Trophoblast cell (in vitro differentiated cells and primary cell): ENCODE measurements around the gene SPATA25. TPM values are rescaled to one million over a fixed set of nuclear protein-coding genes. Genes with fewer than 3 reads are reported as not detected.
A peak's percentile ranks its signal among the peaks of the same experiment; 100 is the strongest.

ENCODE experiments used
- DNase-seq, 2 donors: peaks; one replicate each; pipeline ENCODE4 v3.0.0-alpha.2; 2016
- H2AFZ ChIP-seq: 2 replicates; pipeline ENCODE4 v1.6.1; 2013; ENCODE audit warnings: low read length, moderate library complexity, mild to moderate bottlenecking; ENCODE audit not compliant: insufficient read depth, poor library complexity
- H2AK5ac ChIP-seq: 2 replicates; pipeline ENCODE4 v1.6.1; 2013; ENCODE audit warnings: mild to moderate bottlenecking, low read length
- H2BK120ac ChIP-seq: 2 replicates; pipeline ENCODE4 v1.6.1; 2013; ENCODE audit warnings: low read length, mild to moderate bottlenecking, moderate library complexity; ENCODE audit not compliant: insufficient read depth, poor library complexity
- H2BK12ac ChIP-seq: 2 replicates; pipeline ENCODE4 v1.6.1; 2013; ENCODE audit warnings: mild to moderate bottlenecking, low read length, moderate library complexity
- H2BK5ac ChIP-seq: 2 replicates; pipeline ENCODE4 v1.6.1; 2013; ENCODE audit warnings: low read length, low read depth, moderate library complexity, mild to moderate bottlenecking; ENCODE audit not compliant: poor library complexity
- H3K14ac ChIP-seq: 2 replicates; pipeline ENCODE4 v1.6.1; 2013; ENCODE audit warnings: mild to moderate bottlenecking, low read length
- H3K18ac ChIP-seq: 2 replicates; pipeline ENCODE4 v1.6.1; 2013; ENCODE audit warnings: mild to moderate bottlenecking, low read length
- H3K23ac ChIP-seq: 2 replicates; pipeline ENCODE4 v1.6.1; 2013; ENCODE audit warnings: low read length
- H3K27ac ChIP-seq: 2 replicates; pipeline ENCODE4 v1.5.1; 2013; ENCODE audit warnings: low read depth, mild to moderate bottlenecking, inconsistent platforms, low read length, moderate library complexity
- H3K27me3 ChIP-seq: 2 replicates; pipeline ENCODE4 v1.6.1; 2013; ENCODE audit warnings: inconsistent platforms, mild to moderate bottlenecking, low read length, moderate library complexity; ENCODE audit not compliant: insufficient read depth
- H3K36me3 ChIP-seq, 2 experiments: 1 replicate in 1 of 2; 2 replicates in 1 of 2; pipeline ENCODE4 v1.6.1; 2013; ENCODE audit warnings: low read length in 2 of 2, mild to moderate bottlenecking in 2 of 2, moderate library complexity in 1 of 2; ENCODE audit not compliant: insufficient read depth in 2 of 2, control insufficient read depth in 1 of 2
- H3K4ac ChIP-seq: 2 replicates; pipeline ENCODE4 v1.6.1; 2013; ENCODE audit warnings: low read depth, mild to moderate bottlenecking, low read length, moderate library complexity
- H3K4me1 ChIP-seq, 2 experiments: 1 replicate in 1 of 2; 2 replicates in 1 of 2; pipeline ENCODE4 v1.6.1; 2013; ENCODE audit warnings: low read length in 2 of 2, mild to moderate bottlenecking in 2 of 2, moderate library complexity in 1 of 2; ENCODE audit not compliant: insufficient read depth in 2 of 2, control insufficient read depth in 1 of 2
- H3K4me2 ChIP-seq: 2 replicates; pipeline ENCODE4 v1.6.1; 2013; ENCODE audit warnings: inconsistent platforms, mild to moderate bottlenecking, low read length, moderate library complexity
- H3K4me3 ChIP-seq: 2 replicates; pipeline ENCODE4 v1.5.1; 2013; ENCODE audit warnings: mild to moderate bottlenecking, low read depth, low read length, inconsistent platforms
- H3K79me1 ChIP-seq: one replicate; pipeline ENCODE4 v1.6.1; 2013; ENCODE audit warnings: low read length
- H3K79me2 ChIP-seq: 2 replicates; pipeline ENCODE4 v1.6.1; 2013; ENCODE audit warnings: low read length, mild to moderate bottlenecking; ENCODE audit not compliant: control insufficient read depth, insufficient read depth, poor library complexity
- H3K9ac ChIP-seq: 2 replicates; pipeline ENCODE4 v1.6.1; 2013; ENCODE audit warnings: mild to moderate bottlenecking, low read length
- H3K9me3 ChIP-seq: 2 replicates; pipeline ENCODE4 v1.6.1; 2013; ENCODE audit warnings: low read depth, mild to moderate bottlenecking, control low read depth, inconsistent platforms, low read length; ENCODE audit not compliant: insufficient read depth
- H4K12ac ChIP-seq: 2 replicates; pipeline ENCODE4 v1.6.1; 2013; ENCODE audit warnings: low read depth, mild to moderate bottlenecking, low read length, moderate library complexity
- H4K8ac ChIP-seq: 2 replicates; pipeline ENCODE4 v1.6.1; 2013; ENCODE audit warnings: low read depth, mild to moderate bottlenecking, low read length, moderate library complexity
- H4K91ac ChIP-seq: one replicate; pipeline ENCODE4 v1.6.1; 2013; ENCODE audit warnings: low read depth, mild to moderate bottlenecking, low read length, moderate library complexity
- WGBS: extraction: QIAGEN DNeasy Blood & Tissue Kit; methylation state at CpG from one replicate; pipeline ENCODE4 v1.1.7; 2013; ENCODE audit warnings: missing lambda C conversion rate; ENCODE audit not compliant: insufficient read length, insufficient coverage; ENCODE audit errors: extremely low coverage; 5-methylcytosine and 5-hydroxymethylcytosine counted together
- polyA plus RNA-seq: library from polyadenylated mRNA; stranded (reverse); fragments of 200-250 nt; gene quantifications from 2 replicates; pipeline ENCODE4 v1.2.3, GENCODE V29; 2013

SPATA25 gene
- 0.11 and 0.17 TPM in 2 replicates for polyA plus RNA-seq

- Histone ChIP-seq H3K27me3 (no peaks in the 10 kb centered on the region), H4K91ac (no peak within 1 kb of the TSS), H2AK5ac (no peak within 1 kb of the TSS), H3K9me3 (no peaks in the 10 kb centered on the region), H3K23ac (no peak within 1 kb of the TSS), H3K36me3 (peaks cover 16 to 18% of the 10 kb centered on the region in 2 experiments), H3K14ac (no peak within 1 kb of the TSS), H3K9ac (no peak within 1 kb of the TSS), H2AFZ (no peak within 1 kb of the TSS), H3K4me3 (no peak within 1 kb of the TSS), H4K12ac (no peak within 1 kb of the TSS), H2BK12ac (no peak within 1 kb of the TSS), H3K79me2 (peaks cover 4% of the 10 kb centered on the region), H3K4me1 (peaks cover 9 to 14% of the 10 kb centered on the region in 2 experiments), H3K18ac (no peak within 1 kb of the TSS), H2BK120ac (no peak within 1 kb of the TSS), H3K79me1 (peaks cover 9% of the 10 kb centered on the region), H3K27ac (no peak within 1 kb of the TSS), H2BK5ac (no peak within 1 kb of the TSS), H3K4ac (no peak within 1 kb of the TSS), H3K4me2 (no peak within 1 kb of the TSS), H4K8ac (no peak within 1 kb of the TSS)
- 100% methylated on average over 1 of the region's 8 CpGs for WGBS
- DNase-seq: no peak
Observed at GRCh38 chr20:45887346-45887715, at the start of gene SPATA25. Gene SPATA25, minus strand, starts transcription at chr20:45887622. Its CDS starts 32 bp downstream, at chr20:45887590.

- peak overlapping the region; percentile 58 for H3K4me3 ChIP-seq
- no peak overlapping the region for H3K23ac ChIP-seq
- H2BK120ac ChIP-seq: no peak overlapping the region
- H2AFZ ChIP-seq: peak overlapping the region; percentile 30
- H3K79me2 ChIP-seq: peaks cover 10% of the 10 kb centered on the region
- H2BK12ac ChIP-seq: no peak overlapping the region
- no CpG with 5 or more reads among the region's 21 CpGs for WGBS
- no peak overlapping the region for H3K18ac ChIP-seq
- H3K27me3 ChIP-seq: no peaks in the 10 kb centered on the region
- H3K9ac ChIP-seq: no peak overlapping the region
- peaks cover 2 to 4% of the 10 kb centered on the region in 2 experiments for H3K4me1 ChIP-seq
- DNase-seq: no peak
- H3K36me3 ChIP-seq: peaks cover 31 to 33% of the 10 kb centered on the region in 2 experiments
- H3K14ac ChIP-seq: no peak overlapping the region
- H3K4me2 ChIP-seq: peak overlapping the region; percentile 82
- no peak overlapping the region for H4K12ac ChIP-seq
- no peak overlapping the region for H2BK5ac ChIP-seq
- peak overlapping the region; percentile 39 for H3K4ac ChIP-seq
- H3K79me1 ChIP-seq: peaks cover 12% of the 10 kb centered on the region
- peaks cover 2% of the 10 kb centered on the region for H3K9me3 ChIP-seq
- H4K91ac ChIP-seq: no peak overlapping the region
- no peak overlapping the region for H3K27ac ChIP-seq
- no peak overlapping the region for H2AK5ac ChIP-seq
- peak overlapping the region; percentile 22 for H4K8ac ChIP-seq
Observed at GRCh38 chr20:45935416-45936046, 48.1 kb upstream of the SPATA25 start.

- Histone ChIP-seq H3K4me2 (peak within 1 kb of the TSS; percentile 94), H3K36me3 (peaks cover 24 to 26% of the 10 kb centered on the region in 2 experiments), H3K18ac (peak within 1 kb of the TSS; percentile 98), H3K27ac (peak within 1 kb of the TSS; percentile 100), H2BK12ac (no peak within 1 kb of the TSS), H3K79me2 (peaks cover 10% of the 10 kb centered on the region), H4K91ac (peak within 1 kb of the TSS; percentile 97), H3K4me1 (peaks cover 2 to 4% of the 10 kb centered on the region in 2 experiments), H3K9ac (peak within 1 kb of the TSS; percentile 100), H3K4ac (peak within 1 kb of the TSS; percentile 90), H4K12ac (peak within 1 kb of the TSS; percentile 96), H3K4me3 (peak within 1 kb of the TSS; percentile 89), H2AK5ac (peak within 1 kb of the TSS; percentile 97), H3K23ac (no peak within 1 kb of the TSS), H3K27me3 (no peaks in the 10 kb centered on the region), H2BK120ac (peak within 1 kb of the TSS; percentile 90), H2BK5ac (peak within 1 kb of the TSS; percentile 91), H4K8ac (peak within 1 kb of the TSS; percentile 93), H3K9me3 (peaks cover 2% of the 10 kb centered on the region), H3K79me1 (peaks cover 12% of the 10 kb centered on the region), H3K14ac (peak within 1 kb of the TSS; percentile 99), H2AFZ (peak within 1 kb of the TSS; percentile 74)
- WGBS: no CpG with 5 or more reads among the region's 102 CpGs
- peak; percentile 96 to 99 for DNase-seq
Observed at GRCh38 chr20:45934586-45935415, 47.4 kb upstream of the SPATA25 start, which contains the start of gene PCIF1. Gene PCIF1, plus strand, starts transcription at chr20:45934683. Its CDS starts 4,317 bp downstream, at chr20:45939000.

GRCh38 chr20:45934046-45934585 lies 46.7 kb upstream of the SPATA25 start:
- Histone ChIP-seq H3K9ac (peak overlapping the region; percentile 94), H2BK5ac (peak overlapping the region; percentile 91), H3K23ac (no peak overlapping the region), H2AFZ (peak overlapping the region; percentile 74), H4K8ac (peak overlapping the region; percentile 93), H3K36me3 (peaks cover 17 to 20% of the 10 kb centered on the region in 2 experiments), H4K91ac (peak overlapping the region; percentile 97), H3K4ac (peak overlapping the region; percentile 90), H3K4me3 (peak overlapping the region; percentile 89), H3K14ac (peak overlapping the region; percentile 99), H2BK12ac (no peak overlapping the region), H3K18ac (peak overlapping the region; percentile 93), H3K27ac (peak overlapping the region; percentile 100), H2AK5ac (peak overlapping the region; percentile 55), H3K27me3 (no peaks in the 10 kb centered on the region), H2BK120ac (peak overlapping the region; percentile 71), H3K9me3 (peaks cover under 1% of the 10 kb centered on the region), H3K79me2 (peaks cover 10% of the 10 kb centered on the region), H3K4me2 (peak overlapping the region; percentile 94), H3K4me1 (peaks cover 2 to 4% of the 10 kb centered on the region in 2 experiments), H3K79me1 (peaks cover 12% of the 10 kb centered on the region), H4K12ac (peak overlapping the region; percentile 96)
- peak in 1 of 2 donors; percentile 47 for DNase-seq
- WGBS: no CpG with 5 or more reads among the region's 34 CpGs
